Ecto neural progenitor cell (in vitro differentiated cells): ENCODE results near the gene SHISA4.
"Not testable (repeated sequence)": the region's sequence is repeated elsewhere in the genome, so short reads cannot be mapped to it uniquely, and the experiment has no call there.

Experiments
- DNase-seq: peaks from one replicate; pipeline ENCODE4 v3.0.0-alpha.2; 2018; ENCODE audit warnings: low spot score

Gene SHISA4

DNA sequence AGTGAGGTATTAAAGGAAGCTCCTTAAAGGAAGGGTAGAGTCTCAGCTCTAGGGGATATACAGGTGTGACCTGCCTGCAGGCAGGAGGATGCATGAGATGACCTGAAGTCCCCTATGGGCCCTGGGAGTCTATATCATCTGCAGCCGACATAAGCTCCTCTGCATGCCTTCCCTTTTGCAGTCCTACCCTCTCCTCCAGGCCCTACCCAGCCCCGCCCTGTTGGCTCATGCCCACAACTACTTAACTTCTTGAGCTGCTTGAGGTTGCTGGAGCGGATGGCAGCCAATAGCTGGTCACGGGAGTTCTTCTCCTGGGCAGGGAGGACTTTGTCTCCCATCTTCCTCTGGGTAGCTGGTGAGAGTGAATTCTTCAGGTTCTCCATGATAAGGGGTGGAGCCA lies 10.3 kb downstream of the SHISA4 start:
- no peak for DNase-seq

DNA sequence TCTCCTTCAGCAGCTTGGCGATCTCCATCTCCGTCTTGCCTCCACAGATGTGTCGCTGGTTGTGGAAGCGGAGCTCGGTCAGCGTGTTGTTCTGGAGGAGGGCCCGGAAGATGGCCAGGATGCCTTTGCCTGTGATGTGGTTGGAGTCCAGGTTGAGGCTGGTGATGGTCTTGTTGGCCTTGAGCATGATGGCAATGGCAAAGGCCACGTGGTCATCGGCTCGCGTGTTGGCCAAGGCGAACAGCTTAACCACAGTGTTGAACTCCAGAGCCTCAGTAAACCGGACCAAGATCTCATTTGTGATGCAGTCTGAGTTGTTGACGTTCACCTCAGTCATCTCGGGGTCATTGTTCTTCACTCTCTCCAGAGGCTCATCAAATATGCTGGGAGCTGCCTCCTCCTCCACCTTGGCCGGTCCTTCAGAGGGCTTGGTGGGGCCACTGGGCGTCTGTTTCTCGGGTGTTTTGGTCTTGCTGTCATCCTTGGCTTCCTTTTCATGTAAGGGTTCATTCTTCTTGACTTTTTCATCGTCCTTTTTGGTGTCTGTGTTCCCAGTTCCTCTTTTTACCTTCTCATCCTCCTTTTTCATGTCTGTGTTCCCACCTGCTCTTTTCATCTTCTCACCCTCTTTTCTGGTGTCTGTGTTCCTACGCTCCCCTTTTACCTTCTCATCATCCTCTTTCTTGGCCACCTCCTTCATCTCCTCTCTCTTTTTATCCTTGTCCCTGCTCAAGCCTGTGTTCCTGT lies 11.2 kb downstream of the SHISA4 start:
- DNase-seq = no peak

DNA sequence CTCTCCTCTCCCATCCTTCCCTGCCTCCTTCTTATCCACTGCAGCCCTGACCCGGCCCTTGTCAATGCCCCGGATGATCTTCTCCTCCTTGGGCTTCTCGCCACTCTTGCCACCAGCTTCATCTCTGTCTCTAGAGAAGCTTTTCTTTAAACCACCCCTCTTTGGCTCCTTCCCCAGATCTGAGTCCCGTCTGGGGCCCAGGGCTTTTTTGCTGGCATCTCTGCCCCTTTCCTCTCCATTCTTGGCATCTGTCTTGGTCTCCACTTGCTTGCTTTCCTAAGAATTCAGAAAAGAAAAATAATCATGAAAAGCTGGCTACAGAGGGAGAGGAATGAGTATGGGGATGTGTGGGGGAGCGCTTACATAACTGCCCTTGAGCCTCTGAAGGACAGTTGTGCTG lies 11.8 kb downstream of the SHISA4 start:
- DNase-seq = no peak

DNA sequence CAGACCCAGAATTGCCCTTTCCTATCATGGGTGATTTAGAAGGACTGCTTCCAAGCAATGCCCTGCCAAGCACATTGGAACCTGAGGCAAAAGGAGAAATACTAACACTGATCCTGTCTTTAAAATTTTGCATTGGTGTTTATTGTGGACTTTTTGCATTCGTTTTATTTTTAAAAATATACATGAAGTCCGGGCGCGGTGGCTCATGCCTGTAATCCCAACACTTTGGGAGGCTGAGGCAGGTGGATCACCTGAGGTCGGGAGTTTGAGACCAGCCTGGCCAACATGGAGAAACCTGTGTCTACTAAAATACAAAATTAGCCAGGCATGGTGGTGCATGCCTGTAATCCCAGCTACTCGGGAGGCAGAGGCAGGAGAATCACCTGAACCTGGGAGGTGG lies 12.3 kb downstream of the SHISA4 start:
- DNase-seq = not testable (repeated sequence)

DNA sequence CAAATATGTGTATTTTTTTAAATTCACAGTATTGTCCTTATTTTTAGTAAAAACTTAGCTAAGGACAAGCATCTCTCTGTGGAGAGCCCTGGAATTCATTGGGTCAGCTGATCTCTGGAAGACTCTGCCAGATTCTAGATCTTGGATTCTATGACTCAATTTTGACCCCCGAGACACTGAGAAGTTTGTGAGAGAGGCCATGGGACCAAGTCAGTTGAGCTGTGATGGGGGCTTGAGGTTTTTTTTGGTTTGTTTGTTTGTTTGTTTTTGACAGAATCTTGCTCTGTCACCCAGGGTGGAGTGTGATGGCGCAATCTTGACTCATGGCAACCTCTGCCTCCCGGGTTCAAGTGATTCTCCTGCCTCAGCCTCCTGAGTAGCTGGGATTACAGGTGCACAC lies 13.5 kb downstream of the SHISA4 start:
- no peak for DNase-seq

DNA sequence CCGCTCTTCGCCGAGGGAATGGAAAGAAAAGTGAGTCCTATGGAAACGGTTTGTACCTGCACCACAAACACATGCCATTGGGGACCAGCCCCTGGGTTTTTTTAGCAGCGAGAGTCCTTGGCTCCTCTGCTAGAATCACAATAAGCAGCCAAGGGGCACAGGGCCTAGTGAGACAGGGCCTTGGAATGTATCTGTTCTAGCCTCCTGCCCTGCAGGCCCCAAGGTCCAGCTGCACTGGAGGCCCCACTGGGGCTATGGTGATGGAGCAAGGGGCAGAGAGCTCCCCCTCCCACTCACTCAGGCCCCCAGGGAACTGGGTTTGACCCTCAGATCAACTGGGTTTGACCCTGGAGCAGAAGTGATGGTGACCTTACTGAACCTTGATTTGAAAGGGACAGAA lies 14.4 kb downstream of the SHISA4 start:
- DNase-seq = no peak

DNA sequence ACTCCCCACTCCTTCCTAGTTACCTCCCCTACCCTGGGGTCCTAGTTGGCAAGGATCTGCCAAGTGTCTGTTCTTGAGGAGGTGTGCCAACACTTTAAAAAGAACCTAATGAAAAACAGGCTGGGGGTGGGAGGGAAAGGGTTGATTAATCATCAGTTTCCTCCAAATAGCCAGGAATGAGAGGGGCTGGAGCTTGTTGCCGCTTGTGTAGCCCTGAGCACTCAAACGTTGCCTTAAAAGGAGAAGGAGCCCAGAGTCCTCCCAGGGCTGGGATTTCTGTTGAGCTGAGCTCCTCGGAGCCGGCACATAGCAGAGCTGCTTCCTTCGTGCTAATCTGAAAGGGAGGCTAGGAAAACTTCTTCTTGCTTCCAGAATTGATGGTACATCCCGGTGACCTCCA lies 15.9 kb downstream of the SHISA4 start:
- no peak for DNase-seq

DNA sequence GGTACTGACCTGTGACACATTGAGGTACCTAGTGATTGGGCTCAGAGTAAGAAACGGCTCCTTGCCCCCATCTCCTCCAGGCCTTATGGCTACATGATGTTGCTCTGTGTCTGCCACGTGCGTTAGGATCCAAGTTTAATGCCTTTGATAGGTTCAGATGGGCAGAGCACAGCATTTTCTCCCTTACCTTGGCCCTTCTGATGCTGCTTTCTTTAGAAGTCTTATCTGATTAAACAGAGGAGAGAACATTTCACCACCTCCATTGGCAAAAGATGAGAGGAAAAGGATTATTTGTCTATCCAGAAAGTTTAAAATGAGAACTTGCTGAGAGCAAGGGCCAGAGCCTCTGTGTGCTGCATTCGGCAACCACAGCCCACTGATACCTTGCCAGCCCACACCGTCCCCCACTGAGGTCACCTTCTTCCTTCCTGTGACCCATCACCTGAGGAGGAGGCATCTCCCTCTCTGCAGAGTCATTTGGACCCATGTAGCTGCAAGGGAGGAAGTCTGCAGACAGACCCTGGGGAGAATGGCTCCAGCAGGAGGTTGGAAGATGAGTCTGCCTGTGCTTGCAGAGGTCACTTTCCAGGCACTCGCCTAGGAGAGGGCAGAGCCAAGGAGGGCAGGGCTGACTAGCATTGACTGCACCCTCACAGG lies 16.7 kb downstream of the SHISA4 start:
- no peak for DNase-seq

DNA sequence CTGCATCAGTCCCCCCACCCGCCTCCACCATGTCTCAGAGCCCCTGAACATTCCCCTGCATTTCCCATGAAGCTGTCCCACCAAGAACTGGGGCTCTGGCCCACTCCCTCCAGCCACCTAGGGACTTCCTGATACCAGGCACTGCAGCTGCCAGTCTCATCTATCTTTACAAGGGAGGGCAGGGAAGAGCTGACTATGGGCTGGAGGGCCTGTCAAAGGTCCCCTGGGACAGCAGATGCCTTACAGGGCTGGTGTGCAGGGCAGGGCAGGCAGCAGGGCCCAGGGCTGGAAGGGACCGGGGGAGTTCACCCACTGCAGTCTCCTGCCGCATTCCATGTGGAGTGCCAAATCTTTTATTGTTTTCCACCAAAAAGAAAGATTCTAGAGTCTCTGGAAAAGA lies 17.6 kb downstream of the SHISA4 start:
- DNase-seq = no peak

DNA sequence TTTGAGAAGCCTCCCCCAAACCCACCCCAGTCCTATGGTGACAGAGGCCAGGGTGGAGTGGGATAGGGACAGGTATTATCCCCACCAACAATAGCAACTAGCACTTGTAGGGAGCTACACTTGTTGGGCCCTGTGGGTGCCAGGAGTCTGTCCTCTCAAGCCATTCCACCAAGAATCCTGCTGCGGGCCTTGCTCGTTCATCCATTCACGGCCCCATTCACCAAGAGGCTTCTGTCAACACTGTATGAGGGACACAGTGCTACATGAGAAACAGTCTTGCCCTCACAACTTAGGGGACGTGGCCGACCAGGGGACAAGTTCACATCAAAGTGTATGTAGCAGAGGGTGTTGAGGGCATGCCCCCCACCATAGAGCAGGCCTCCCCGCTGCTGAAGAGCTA lies 18.9 kb downstream of the SHISA4 start:
- no peak for DNase-seq

DNA sequence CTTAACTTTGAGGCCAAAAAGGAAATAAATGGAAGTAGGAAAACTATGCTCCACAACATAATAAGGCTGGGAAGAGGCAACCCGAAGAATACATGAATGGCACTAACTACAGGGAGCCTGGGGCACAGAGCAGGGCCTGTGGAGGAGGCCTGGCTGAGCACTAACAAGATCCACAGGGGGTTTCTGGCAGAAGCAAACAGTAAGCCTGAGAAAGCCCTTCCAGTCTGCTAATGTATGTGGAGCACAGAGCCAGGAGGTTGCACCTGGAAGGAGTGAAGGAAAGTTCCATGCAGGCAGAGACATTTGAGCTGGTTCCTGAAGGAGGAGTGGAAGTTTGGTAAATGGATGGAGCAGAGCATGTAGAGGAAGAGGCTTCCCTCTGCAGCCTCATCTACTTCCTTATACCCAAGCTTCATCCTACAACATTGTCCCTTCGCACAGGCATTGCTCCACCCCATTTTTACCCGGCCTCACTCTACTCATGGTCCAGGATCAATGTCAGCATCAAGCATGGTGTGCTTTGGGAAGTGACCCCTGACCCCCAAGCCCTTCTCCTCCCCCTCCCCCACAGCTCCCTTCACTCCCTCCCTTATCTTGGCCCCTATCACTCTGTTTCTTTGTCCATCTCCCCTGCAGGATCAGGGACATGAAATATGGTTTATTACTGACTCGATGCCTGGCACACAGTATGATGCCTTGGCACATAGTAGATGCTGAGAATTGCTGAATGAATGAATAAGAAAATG lies 23.3 kb downstream of the SHISA4 start:
- DNase-seq = no peak

DNA sequence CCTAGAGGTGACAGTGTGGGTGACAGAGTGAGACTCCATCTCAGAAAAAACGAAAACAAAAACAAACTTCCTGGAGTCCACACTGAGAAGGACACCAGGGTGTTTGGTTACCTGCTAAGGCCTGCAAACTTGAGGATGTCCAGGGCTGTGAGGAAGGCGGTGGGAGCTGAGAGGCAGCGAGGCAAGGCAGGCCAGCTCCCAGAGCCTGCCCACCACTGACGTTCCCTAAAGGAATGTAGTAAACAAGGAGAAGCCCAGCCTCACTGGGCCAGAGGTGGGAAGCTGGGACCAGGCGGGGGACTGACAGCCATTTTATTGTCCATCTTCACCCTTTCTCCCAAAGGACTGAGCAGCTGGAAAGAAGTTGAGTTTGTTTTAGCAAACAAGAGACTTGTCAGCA lies 24.1 kb downstream of the SHISA4 start:
- no peak for DNase-seq

DNA sequence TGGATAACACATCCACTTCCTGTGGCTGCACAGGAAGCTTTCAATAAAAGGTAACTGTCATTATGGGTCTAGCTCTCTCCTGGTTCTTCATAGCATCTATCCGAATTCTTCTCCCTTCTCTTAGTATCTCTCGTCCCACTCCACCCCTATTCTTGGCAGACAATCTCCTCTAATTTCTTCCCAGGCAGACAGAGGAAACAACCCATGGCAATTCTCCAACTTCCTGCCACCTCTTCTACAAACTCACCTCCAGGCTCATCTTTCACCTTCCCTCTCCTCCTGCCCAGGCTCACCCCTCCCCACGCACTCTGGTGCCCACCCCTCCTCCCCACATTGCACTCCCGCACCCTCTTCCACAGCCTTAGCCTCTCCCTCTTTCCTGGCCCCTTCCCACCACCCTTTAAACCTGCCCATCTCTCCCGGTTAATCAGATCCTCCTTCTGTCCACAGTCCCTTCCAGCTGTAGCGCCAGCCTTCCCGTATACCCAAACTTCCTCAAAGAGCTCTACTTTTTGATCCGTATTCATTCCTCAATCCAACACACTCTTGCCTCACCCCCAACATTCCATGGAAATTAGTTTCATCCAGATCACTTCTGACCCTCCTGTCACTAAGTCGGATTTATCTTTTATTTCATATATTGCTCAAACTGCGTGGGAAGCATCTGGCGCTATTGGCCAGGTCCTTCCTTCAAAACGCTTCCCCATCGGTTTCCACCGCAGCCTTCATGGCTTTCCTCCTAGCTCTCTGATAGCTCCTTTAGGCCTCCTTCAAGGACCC lies 25.9 kb downstream of the SHISA4 start:
- DNase-seq = no peak

DNA sequence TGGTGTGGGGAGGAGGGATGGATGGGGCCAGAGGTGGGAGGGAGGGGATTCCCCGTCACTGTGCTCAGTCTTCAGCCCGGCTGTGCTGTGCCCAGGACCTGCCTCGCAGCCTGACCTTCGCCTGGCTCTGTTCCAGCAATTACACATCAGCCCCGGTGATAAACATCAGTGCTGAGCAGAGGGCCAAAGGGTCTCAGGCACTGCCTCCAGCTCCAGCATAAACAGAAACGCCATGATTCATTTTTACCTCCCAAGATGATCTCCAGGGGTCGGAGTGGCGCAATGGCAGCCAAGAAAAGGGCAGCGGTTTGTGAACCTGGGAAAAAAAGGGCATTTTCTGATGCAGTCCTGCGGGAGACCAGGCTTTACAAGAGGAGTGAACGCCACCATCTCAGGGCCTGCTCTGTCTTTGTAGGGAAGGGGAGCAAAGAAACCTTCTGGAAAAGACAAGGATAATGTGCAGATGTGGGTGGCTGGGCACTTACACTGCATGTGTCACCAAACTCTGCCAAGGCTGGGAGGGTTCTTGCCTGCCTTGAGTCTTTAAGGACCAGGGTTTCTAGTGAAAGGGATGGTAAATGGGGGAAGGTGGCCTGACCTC lies 28.1 kb downstream of the SHISA4 start:
- DNase-seq = no peak

DNA sequence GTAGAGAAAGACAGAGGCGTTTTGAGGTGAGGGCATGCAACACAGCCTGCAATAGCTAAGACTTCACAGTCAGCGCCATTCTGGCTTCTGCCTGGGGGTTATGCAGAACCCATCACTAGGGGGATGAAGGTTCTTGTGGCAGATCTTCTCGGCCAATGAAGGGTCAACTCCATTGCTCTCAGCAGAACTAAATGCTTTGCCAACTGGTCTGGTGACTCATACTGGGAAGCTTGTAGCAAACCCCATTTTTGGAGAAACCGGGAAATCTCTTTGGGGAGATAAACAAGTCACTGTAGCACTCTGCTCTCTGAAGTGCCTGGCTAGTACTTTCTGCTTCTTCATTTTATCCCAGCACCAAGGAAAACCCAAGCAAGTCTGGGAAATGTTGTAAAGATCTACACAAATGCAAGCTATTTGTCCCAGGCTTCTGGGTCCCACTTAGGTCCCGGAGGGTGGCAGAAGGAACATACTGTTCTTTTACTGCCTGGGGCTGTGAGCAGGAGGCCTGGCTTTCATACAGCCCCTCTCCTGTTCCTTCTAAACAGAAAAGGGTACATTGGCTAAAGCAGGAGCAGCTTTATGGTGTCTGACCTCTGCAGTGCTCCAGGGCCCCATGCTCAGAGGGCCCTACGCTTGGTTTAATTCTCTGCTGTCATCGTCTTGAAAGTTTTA lies 28.8 kb downstream of the SHISA4 start:
- no peak for DNase-seq

DNA sequence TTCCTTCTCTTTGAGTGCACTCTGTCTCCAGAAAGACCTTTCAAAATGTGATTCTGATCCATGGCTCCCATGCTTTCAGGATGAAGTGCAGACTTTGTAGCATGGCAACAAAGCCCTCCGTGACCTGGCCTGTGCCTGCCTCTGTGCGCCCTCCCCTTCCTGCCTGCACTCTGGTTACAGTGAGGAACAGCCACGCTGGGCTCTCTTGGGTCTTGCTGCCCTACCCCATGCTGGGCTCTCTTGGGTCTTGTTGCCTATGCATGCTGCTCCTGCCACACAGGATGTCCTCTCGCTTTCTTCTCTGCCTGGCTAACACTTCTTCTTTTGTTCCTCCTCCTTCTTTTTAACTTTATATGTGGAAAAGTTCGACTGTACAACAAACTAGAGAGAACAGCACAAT lies 29.6 kb downstream of the SHISA4 start:
- no peak for DNase-seq

DNA sequence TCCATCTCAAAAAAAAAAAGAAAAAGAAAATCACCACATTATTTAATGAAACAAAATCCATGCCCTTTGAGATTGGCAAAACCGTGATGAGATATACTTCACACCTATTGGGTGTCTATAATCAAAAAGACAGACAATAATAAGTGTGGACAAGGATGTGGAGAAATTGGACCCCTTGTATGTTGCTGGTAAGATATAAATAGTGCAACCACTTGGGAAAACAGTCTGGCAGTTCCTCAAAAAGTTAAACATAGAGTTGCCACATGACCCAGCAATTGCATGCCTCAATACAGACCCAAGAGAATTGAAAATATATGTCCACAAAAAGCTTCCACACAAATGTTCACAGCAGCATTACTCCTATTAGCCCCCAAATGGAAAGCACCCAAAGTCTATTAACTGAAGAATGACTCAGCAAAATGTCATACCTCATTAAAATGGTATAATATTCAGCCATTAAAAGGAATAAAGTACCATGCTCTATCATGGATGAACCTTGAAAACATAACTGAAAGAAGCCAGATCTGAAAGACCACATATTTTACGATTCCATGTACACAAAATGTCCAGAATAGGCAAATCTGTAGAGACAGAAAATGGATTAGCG lies 33.4 kb downstream of the SHISA4 start:
- no peak for DNase-seq

DNA sequence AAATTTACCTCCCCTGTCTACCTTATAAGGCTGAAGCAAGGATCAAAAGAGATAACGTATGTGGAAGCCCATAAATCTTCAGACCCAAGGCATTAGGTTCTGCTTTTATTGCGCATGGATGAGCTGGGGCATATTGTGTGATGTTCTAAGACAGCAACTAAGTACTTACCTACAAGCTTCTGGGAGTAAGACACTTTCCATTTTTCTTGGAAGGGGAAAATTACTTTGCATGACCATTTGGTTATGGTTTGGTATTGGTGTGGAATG lies 36.5 kb downstream of the SHISA4 start:
- DNase-seq = no peak

DNA sequence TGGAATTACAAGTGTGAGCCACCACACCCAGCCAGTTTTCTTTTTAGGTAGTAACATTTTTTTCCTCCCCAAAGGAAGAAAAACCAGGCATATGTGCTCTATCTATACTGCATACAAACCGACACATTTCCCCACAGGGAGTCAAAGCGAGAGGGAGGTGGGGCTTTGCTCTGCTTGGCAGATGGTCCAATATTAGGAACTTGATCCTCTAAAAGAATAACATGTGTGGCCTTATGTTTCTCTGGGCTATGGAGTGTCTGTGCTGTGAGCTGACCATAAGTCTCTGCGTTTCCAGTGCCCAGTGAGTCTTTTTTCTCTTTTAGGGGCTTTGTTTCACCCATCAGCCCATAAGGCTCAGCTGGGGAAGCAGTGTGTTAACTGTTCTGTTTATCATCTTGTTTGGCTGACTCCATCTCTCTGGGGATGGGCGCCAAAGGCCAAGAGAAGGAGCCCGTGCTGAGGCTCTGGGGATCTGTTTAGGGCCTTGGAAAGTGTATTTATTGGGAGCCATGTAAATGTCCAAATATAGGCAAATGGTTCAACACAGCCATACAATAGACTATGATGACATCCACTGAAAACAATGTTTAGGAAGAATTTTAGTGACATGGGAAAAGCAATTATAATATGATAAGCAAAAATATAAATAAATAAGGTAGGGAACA lies 37.4 kb downstream of the SHISA4 start:
- DNase-seq = no peak

DNA sequence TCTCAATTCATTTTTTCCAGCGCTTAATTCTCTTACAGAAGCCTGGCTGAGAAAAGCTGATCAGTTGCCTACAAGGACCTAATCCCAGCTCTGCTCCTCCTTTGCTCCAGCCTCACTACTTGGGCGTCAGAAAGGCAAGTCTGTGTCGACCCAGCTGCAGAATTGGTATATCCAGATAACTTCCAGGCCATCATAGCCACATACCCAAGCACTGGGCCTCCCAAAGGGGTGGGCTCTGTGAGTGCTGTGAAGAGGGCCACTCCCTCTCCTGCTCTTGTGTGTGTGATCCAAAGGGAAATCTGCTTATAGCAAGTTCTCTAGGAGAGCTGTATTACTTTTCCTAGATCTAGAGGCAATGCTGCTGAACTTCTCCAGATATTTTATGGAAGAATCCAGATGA lies 39.6 kb downstream of the SHISA4 start:
- DNase-seq = no peak

DNA sequence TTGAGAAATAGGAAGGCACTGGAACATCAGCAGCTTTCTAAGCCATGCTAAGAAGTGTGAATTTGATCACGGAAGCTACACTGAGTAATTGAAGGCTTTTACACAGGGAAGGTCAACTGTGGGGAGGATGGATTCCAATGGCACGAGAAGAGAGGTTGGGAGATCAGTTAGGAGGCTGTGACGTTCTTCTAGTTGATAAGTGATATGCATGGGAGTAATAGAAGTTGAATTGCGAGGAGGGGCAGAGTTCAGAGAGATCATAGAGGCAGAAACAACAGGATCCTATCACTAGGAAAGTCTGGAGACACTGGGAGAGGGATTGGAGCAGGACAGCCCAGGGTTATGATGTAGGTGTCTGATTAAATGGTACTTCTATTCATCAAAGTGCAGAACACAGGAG lies 41.4 kb downstream of the SHISA4 start:
- no peak for DNase-seq
